Posterior cingulate gyrus (tissue), 11 donors: ENCODE results near the gene BICD2.
A peak's percentile ranks its signal among the peaks of the same experiment; 100 is the strongest.

Experiments used
- DNase-seq, 10 donors: peaks; one replicate each; pipeline versions ENCODE4 v3.0.0 to v3.0.0-alpha.2; 2020 to 2021; ENCODE audit warnings: mixed read lengths in 3 of 10
- intact Hi-C: fragments of 100-400 bp; cut with DNase I; formaldehyde crosslinking; loops from one replicate; pipeline ENCODE4 v1.15.1; 2023

BICD2 gene

DNA sequence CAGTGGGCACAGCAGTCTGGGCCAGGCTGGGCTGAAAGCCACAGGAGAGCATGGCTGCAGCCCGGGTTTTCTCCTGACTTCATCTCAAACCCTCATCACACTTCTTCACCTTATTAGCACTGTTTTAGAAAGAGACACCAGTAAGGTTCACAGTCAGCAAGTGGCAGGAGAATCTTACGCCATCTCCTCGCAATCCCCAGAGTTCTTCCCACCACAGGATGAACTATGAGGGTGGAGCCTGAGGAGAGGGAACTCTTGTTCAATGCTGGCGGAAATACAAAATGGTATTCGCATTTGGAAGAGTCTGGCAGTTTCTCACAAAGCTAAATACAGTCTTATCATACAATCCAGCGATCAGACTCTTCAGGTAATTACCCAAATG, 14.7 kb downstream of the BICD2 start:
- DNase-seq, result no peak
- intact Hi-C loops, result no loop called here

DNA sequence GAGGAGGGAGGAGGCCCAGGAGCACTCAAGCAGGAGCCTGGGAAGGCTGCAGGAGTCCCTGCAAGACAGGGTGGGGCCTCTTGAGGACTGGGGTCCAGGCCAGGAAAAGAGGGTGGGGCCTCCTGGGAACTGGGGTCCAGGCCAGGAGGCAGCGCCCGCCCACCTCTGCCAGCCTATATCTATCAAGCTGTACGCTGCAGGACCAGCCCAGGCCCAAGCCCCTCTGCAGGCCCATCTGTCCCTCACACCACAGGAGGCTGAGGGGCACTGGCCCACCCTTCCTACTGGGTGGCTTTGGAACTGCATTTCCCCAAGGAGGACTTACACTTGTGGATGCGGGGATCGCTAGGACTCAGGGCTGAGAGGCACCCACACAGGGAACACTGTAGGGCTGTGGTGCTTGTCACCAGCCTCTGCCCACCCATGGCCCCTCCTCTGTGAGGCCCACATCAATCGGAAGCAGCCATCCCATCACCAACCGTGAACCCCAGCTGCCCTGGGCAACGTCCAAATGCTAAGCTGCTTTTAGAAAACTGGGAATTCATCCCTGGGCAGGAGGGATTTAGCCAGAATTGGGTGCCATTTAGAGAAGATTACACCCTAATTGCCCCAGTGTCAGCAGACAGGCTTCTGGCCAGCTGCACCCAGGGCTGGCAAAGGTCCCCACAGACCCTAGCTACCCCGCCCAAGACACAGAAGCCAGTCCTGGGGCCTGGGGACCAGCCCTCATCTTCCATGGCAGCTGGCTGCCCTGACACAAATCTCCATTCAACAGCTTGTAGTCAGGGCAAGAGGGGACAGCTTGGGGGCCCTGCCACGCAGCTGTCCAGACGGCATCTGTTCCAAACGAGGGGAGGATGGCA, 15.3 kb downstream of the BICD2 start:
- intact Hi-C loops, result no loop called here
- peak in 9 of 10 donors; percentile 41 to 97 (median 66) for DNase-seq

DNA sequence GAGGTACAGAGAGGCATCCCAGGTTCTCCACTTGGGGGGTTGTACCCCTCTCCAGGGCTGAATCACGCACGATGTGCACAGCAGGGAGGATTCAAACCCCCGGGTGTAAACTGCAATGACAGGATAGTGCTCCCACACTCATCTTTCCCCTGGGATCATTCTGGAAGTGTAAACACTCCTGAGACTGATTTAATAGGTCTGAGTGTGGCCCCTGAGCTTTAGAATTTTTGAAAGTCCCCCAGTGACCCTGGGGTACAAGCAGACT, 16.5 kb downstream of the BICD2 start:
- DNase-seq, result peak in 1 of 10 donors; percentile 28
- intact Hi-C loops, result no loop called here

DNA sequence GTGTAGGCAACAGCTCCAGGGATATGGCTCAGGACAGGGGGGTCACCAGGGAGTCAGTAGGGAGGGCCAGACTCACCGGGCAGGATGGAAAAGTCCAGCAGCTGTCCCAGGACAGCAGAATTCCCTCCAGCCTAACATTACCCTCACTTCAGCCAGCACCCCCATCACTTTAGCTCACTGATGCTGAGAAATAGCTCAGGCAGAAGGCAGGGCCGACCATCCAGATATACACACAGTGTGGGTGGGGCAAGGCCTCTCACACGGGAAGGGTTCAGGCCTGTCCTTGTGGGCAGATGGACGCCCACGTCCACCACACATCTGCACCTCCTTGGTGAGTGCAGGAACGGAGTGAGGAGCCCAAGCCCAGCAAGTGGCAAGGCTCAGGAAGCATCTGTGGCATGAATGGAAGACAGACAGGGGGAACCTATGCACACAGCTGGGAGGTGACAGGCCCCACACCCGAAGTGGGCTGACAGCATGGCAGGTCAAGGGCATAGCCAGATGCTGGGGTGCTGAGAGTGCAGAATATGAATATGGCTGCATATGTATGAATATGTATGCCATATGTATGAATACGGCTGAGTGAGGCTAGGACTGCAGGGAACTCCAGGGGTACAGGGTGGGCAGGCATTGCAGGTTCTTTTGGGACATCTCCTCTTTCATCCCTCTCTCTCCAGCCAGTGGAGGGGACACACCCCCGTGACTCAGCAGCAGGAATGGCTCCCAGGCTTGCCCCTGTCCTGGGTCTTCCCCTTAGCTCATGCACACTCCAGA, 17.0 kb downstream of the BICD2 start:
- intact Hi-C loops, result no loop called here
- DNase-seq, result peak in 2 of 10 donors; percentile 23 to 74

DNA sequence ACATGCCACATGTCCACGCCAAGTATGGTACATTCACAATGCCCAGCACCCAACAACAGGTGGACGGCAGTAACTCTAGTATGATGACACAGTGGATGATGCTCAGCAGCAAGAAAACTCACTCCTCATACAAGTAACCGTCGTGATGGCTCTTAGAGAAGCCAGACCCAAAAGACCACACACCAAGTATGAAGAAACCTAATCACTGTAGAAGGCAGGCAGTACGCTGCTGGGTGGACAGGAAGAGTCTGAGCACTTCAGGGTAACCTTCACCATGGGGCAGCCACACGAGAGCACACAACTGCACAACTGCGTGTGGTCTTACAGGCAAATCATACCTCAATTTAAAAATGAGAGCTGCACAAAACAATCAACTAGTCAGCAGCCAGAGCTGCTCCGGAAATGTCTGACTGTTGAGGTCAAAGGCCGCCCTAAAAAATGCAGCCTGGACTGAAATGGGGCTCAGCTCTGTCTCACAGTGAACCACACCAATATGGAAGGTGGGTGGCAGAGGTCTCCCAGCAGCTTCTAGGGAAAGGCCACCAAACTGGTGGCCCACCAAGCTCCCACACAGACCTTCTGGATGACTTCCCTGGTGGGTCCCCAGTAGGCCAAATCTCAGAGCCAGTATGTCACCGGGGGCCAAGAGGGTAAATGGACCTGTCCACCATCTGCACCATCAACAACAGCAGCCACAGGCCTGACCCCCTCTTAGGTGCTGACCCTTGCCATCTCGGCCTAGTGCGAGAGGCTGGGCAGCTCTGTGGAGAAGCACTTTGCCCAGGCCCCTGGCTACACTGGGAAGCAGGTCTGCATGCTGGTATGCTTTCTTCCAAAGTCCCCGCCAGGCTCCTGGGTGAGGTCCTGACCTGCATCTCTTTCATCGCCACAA, 17.8 kb downstream of the BICD2 start:
- intact Hi-C loops, result no loop called here
- DNase-seq, result peak in 3 of 10 donors; percentile 37 to 66 (median 61)

DNA sequence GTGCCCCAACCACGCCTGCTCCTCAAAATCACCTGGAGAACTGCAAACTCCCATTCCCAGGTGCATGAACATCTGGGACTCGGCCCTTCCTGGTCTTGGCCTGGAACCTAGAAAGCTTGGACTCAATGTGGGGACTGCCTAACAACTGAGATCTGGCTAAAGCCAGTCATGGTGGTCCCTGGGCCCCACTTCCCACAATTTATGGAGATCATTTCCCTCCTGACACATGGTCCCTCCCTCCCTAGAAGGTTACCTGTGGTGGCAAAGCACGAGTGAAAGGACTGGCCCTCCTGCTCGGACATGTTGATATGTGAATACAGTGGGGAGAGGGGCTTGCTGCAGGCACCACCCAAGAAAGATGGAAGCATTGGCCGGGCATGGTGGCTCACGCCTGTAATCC, 18.8 kb downstream of the BICD2 start:
- intact Hi-C loops, result no loop called here

DNA sequence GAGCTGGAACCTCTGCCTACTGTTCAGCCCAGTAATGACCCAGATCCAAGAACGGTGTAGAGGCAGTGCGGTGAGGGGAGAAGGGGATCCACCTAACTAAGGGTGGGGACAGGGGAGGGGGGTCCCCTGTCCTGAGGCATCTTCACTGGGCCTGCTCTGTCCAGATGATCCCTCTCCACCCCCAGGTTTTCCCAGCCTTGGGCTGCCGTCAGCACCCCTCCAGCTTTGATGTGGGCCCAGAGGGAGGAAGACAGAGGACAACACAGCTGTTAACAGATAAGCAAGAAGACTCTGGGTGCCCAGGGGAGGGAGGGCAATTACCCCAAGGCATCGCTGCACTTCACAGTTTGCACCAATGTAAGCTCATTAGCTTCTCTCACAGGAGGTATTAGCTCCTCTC, 19.3 kb downstream of the BICD2 start:
- intact Hi-C loops, result no loop called here
- peak in 1 of 10 donors; percentile 6 for DNase-seq

More for the DNA sequence above, 18.8 kb downstream of the BICD2 start:
- peak in 2 of 10 donors; percentile 19 to 42 for DNase-seq

DNA sequence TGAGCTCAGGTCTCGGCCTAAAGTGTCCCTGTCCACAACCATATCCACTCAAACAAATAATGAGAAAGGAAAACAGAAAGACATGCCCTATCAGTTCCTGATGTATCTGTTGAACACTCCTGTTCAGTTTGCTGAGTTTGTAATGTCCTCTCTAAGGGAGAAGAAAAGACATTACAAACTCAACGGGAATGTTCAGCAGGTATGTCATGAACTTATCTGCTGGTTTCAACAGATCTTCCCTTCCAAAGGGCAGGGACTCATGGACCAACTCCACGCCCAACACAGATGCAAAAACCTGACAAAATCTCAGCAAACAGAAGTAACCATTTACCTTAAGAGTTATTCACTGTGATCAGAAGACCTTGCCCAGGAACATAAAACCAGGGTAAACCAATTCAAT, 23.7 kb downstream of the BICD2 start:
- DNase-seq, result no peak
- intact Hi-C loops, result no loop called here

DNA sequence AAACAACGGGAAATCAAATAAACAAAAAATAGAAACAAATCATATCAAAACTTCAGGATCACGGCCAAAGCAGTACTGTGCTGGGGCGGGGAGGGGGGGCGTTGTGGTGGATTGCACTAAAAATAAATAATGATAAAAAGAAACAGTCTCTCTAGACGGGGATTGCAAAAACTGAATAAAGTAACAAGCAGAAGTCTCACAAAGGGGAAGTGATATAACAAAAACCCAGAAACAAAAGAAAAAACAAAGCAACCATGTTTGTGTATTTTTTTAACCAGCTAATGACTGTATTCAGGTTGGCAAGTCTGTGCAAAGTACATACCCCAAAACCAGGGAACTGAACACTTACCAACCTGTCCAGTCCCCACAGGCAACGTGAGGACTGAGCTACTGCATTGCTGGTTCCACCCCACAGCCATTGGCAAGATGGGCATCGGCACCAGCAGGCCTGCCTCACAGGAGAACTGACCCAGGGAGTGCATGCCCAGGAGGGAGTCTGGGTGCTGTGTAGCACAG, 24.1 kb downstream of the BICD2 start:
- peak in 3 of 10 donors; percentile 63 to 78 (median 75) for DNase-seq
- intact Hi-C loops, result no loop called here

DNA sequence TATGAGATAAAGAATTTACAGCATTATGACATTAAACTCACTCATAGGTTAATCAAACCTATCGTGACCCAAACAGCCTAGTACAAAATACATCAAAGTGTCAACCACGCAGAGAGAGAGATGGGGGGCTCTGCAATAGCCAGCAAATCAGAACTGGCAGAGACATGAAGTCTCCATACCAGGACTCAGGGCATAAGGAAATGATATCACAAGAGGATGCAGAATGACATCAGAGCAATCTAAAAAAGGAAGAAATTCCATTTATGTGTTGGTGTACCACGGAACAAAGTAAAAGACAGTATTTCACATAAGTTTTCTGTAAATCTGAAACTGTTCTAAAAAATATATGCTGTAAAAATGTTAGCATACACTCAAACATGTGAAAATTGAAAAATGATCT, 24.6 kb downstream of the BICD2 start:
- no peak for DNase-seq
- intact Hi-C loops, result no loop called here

DNA sequence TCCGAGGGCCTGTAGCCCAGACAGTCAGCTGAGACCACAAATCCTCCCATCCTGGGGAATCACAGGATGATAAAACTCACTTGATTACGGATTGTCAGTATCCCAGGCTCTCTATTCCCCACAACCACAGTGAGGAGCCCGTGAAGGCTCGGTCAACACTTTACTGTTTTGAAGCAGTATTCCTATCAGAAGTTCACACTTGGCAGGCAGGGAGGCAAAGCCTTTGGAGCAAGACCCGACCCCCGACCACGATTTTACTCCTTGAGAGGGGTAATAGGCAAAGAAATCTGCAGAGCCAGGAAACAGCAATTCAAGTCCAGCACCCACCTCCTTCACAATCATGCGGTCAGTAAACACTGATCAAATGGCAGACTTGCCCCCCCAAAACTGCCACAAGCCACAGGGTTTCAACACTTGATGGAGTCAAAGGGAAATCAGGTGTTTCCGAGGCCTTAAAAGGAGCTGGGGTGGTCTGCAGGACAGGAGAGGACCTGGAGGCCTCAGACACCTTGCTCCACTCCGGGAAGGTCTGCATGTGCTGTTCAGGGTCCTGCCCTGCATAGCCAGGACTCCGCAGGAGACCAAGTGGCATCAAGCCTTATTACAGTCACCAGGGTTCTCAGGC, 25.2 kb downstream of the BICD2 start:
- DNase-seq, result peak in 4 of 10 donors; percentile 4 to 55 (median 31)
- intact Hi-C loops, result no loop called here

DNA sequence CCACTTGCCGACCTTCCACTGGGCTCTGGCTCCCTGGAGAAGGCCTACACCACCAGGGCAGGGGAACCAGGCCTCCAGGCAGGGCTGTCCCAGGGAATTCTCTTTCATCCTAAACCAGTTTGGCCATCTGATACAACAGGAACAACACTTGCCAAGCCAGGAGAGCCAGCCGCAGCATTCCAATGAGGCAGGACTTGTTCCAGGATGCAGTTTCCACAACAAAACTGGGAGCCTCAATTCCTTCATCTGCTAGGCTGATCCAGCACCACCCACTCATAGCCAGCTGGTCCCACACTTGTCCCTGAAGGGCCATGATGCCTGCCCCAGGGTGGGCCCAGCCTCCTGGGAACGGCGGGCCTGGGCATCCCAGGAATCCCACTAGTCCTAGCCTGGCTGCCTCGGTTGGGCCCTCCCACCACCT, 26.0 kb downstream of the BICD2 start:
- intact Hi-C loops, result no loop called here
- DNase-seq, result peak in 6 of 10 donors; percentile 55 to 90 (median 75)

DNA sequence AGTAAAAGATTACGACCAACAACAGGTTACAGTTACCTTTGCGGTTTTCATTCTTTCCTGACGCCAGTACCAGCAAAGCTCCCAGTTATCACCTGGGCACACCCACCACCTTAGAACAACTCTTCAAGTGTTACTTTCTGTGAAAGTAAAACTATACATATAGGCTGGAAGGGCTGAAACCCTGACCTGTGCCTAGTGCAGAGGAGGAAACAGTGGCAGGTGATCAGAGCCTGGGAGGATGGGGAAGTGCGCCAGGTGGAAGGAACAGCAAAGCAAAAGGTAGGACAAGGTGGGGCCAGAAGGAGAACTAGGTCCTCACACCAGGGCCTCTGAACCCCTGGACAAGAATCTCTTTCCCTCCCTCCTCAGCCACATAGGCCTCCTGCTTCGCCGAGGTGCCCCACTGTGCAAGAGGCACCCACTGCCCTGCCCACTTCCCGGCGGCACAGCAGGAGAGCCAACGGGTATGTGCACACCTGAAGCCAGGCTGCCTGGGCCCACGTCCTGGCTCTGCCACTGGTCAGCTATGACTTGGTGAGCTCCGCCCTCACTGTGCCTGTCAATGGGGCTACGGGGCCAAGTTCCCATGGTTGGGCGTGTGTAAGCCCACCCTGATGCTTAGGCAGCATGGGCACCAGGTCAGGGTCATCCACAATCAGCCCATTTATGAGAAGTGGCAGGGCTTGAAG, 26.9 kb downstream of the BICD2 start:
- intact Hi-C loops, result no loop called here
- DNase-seq, result peak in 5 of 10 donors; percentile 6 to 77 (median 37)

DNA sequence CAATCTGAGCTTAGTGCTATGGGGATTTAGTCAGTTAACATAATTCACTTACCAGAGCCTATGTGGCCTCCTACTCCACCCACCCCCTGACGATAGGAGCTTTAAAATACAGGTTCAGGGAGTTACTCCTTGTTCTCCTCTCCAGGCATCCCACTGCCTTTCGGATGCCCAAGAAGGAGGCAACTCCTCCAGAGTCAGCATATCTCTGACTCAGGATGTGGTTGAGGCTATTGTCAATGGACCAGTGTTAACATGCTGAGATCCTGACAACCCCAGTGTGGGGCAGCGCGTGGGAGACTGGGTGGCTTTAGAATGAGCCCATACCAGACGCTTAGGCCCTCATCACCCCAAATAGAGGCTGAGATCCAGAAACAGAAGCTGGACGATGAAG, 27.4 kb downstream of the BICD2 start:
- intact Hi-C loops, result no loop called here
- DNase-seq, result peak in 4 of 10 donors; percentile 22 to 46 (median 23)

DNA sequence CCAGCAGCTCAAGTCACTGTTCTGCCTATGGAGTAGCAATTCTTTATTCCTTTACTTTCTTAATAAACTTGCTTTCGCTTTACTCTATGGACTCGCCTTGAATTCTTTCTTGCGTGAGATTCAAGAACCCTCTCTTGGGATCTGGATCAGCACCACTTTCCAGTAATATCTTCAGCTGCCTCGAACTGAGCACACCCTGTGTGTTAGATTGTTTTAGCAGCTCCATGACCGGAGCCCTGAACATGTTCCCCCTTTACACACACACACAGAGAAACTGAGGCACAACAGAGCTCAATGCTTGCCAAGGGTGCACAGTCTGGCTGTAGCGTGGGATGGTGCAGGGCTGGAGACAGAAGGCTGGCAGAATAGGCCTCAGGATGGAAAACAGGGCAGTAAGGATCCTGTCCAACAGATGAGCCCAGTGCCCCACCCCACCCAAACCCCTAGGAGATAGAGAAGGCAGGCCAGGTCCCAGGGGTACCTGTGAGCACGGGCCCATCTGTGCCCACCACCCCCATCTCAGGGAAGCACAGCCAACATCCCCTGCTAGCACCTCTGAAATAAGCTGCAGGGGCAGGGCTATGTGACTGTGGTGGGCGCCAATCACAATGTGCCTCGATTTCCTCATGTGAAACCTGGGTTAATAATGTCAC, 27.9 kb downstream of the BICD2 start:
- intact Hi-C loops, result no loop called here
- peak in 4 of 10 donors; percentile 4 to 26 (median 22) for DNase-seq

DNA sequence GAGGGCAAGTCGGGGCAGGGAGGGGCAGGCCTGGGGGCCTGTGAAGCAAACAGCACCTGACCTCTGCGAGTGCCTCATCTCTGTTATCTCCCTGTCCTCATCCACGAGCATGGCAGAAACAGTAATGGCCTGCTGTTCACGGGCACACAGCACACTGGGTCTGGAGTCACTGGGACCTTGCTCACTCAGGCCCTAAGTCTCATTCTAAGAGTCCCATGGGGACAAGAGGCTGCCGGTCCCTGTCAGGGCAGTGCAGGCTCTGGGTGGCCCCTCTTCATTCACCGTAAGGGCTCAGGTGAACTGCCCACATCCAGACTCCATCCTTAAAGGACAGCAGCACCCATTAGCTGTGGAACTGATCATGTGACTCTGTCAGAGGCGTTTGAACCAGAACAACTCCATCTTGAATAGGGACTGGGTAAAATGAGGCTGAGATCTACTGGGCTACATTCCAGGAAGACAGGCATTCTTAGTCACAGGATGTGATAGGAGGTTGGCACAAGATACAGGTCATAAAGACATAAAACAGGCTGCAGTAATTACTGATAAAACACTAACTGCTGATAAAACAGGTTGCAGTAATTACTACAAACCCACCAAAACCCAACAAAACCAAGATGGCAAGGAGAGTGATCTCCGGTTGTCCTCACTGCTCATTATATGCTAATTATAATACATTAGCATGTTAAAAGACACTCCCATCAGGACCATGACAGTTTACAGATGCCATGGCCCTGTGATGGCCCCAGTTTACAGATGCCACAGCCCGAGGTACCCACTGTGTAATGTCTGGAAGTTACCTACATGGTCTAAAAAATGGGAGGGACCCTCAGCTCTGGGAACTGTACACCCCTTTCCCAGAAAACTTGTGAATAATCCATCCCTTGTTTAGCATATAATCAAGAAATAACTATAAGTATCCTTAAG, 28.7 kb downstream of the BICD2 start:
- intact Hi-C loops, result no loop called here
- DNase-seq, result peak in 3 of 10 donors; percentile 22 to 35 (median 27)

DNA sequence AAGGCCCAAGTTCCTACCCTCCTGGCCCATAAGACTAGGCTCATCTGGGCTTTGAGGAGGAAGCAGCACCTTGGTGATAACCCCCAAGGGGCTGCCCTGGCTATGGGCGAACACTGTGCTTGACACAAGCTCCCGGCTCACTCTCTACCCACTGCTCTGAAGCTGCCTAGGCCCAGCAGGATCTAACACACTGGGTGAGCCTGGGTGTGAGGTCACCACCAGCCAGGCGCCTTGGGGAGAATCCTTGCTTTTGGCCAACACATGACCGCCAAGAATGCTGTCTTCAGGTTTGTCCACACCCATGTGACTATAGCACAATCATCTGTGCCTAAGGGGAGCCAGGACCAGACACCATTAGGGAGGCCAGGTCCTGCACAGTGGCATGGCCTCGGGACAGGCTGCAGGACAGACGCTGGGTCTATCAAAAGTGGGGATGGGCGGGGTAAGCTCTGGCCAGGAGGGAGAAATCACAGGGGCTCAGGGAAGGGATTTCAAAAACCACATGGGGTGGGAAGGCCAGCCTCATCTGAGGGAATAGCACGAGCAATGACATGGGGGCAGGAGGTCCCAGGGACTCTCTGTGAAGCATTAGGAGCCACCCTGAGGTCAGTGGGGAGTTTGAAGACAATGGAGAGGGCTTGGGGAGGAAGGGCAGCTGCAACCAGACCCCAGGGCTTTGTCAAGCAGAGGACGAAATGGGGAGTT, 29.6 kb downstream of the BICD2 start:
- peak in 3 of 10 donors; percentile 25 to 41 (median 35) for DNase-seq
- intact Hi-C loops, result no loop called here
